Glutamatergic neuron (in vitro differentiated cells): Measurements from ENCODE around the gene METTL27. TPM values are rescaled to one million over a fixed set of nuclear protein-coding genes. Genes with fewer than 3 reads are reported as not detected.

Source experiments
- DNase-seq: peaks from one replicate; pipeline ENCODE4 v3.0.0; 2022
- H3K27ac Mint-ChIP-seq: one replicate; pipeline ENCODE4 v1.8.0; 2020; ENCODE audit warnings: mild to moderate bottlenecking, mixed read lengths, inconsistent platforms; ENCODE audit not compliant: unreplicated experiment
- H3K27me3 Mint-ChIP-seq: one replicate; pipeline ENCODE4 v1.8.0; 2020; ENCODE audit warnings: mild to moderate bottlenecking, moderate library complexity, mixed read lengths, inconsistent platforms; ENCODE audit not compliant: unreplicated experiment
- H3K36me3 Mint-ChIP-seq: one replicate; pipeline ENCODE4 v1.8.0; 2020; ENCODE audit warnings: mild to moderate bottlenecking, mixed read lengths, inconsistent platforms; ENCODE audit not compliant: unreplicated experiment
- H3K4me1 Mint-ChIP-seq: one replicate; pipeline ENCODE4 v1.8.0; 2020; ENCODE audit warnings: mild to moderate bottlenecking, low read depth, mixed read lengths, inconsistent platforms; ENCODE audit not compliant: unreplicated experiment
- H3K4me3 Mint-ChIP-seq: one replicate; pipeline ENCODE4 v1.8.0; 2020; ENCODE audit warnings: mild to moderate bottlenecking, mixed read lengths, inconsistent platforms; ENCODE audit not compliant: unreplicated experiment
- H3K9me3 Mint-ChIP-seq: one replicate; pipeline ENCODE4 v1.8.0; 2020; ENCODE audit warnings: mild to moderate bottlenecking, moderate library complexity, mixed read lengths, inconsistent platforms; ENCODE audit not compliant: unreplicated experiment
- long read RNA-seq: library from polyadenylated mRNA; unstranded; transcript quantifications from one replicate; pipeline ENCODE4 v2.0.0, GENCODE V29; 2020; ENCODE audit not compliant: unreplicated experiment
- total RNA-seq: library from RNA; stranded (reverse); fragmentation: NEBNext Ultra II Directional; extraction: Animal tissue kit (Norgen Biotek cat#: 25700); gene quantifications from one replicate; pipeline ENCODE4 v1.2.1, GENCODE V29; 2021; ENCODE audit not compliant: unreplicated experiment
- TF ChIP-seq, protein P1 (sequence below): fragments of 200-600 bp; sonication (generic); IDR thresholded peaks from one replicate; pipeline ENCODE4 v1.5.0; 2021; ENCODE audit not compliant: partially characterized antibody, unreplicated experiment

METTL27 gene, protein sequence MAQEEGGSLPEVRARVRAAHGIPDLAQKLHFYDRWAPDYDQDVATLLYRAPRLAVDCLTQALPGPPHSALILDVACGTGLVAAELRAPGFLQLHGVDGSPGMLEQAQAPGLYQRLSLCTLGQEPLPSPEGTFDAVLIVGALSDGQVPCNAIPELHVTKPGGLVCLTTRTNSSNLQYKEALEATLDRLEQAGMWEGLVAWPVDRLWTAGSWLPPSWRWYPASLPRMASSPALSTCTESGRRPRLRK
- total RNA-seq, result 2.9 TPM
- long read RNA-seq, partial matches to known transcripts, result 0 of 2 reads
- long read RNA-seq, other reads (novel, unspliced or antisense), result 1 of 2 reads

- Mint-ChIP-seq H3K36me3 (no peaks in the 10 kb centered on the region), H3K4me3 (peak within 1 kb of the TSS; percentile 84), H3K4me1 (no peaks in the 10 kb centered on the region), H3K27ac (peak within 1 kb of the TSS; percentile 82), H3K27me3 (peaks cover 2% of the 10 kb centered on the region), H3K9me3 (peaks cover 5% of the 10 kb centered on the region)
- TF ChIP-seq, protein P1, sequence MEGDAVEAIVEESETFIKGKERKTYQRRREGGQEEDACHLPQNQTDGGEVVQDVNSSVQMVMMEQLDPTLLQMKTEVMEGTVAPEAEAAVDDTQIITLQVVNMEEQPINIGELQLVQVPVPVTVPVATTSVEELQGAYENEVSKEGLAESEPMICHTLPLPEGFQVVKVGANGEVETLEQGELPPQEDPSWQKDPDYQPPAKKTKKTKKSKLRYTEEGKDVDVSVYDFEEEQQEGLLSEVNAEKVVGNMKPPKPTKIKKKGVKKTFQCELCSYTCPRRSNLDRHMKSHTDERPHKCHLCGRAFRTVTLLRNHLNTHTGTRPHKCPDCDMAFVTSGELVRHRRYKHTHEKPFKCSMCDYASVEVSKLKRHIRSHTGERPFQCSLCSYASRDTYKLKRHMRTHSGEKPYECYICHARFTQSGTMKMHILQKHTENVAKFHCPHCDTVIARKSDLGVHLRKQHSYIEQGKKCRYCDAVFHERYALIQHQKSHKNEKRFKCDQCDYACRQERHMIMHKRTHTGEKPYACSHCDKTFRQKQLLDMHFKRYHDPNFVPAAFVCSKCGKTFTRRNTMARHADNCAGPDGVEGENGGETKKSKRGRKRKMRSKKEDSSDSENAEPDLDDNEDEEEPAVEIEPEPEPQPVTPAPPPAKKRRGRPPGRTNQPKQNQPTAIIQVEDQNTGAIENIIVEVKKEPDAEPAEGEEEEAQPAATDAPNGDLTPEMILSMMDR, result no peak
- DNase-seq, result peak; percentile 95
These were observed at the start of gene METTL27 for GRCh38 chr7:73842067-73842976. Gene METTL27, minus strand, starts transcription at chr7:73842516. Its CDS starts 376 bp downstream, at chr7:73842140.

- peaks cover 6% of the 10 kb centered on the region for H3K27me3 Mint-ChIP-seq
- no peak overlapping the region for H3K4me3 Mint-ChIP-seq
- peaks cover 7% of the 10 kb centered on the region for H3K36me3 Mint-ChIP-seq
- DNase-seq, result no peak
- H3K4me1 Mint-ChIP-seq, result no peaks in the 10 kb centered on the region
- TF ChIP-seq, protein P1, result no peak
- H3K9me3 Mint-ChIP-seq, result peaks cover 12% of the 10 kb centered on the region
- H3K27ac Mint-ChIP-seq, result no peak overlapping the region
These were observed 49.0 kb upstream of the METTL27 start for GRCh38 chr7:73891178-73891885.

GRCh38 chr7:73890555-73891147 lies 48.3 kb upstream of the METTL27 start:
- Mint-ChIP-seq H3K36me3 (peaks cover 3% of the 10 kb centered on the region), H3K9me3 (peaks cover 10% of the 10 kb centered on the region), H3K4me3 (no peak overlapping the region), H3K27me3 (peaks cover 6% of the 10 kb centered on the region), H3K4me1 (no peaks in the 10 kb centered on the region), H3K27ac (no peak overlapping the region)
- TF ChIP-seq, protein P1, result no peak
- DNase-seq, result no peak

GRCh38 chr7:73888959-73889358 lies 46.6 kb upstream of the METTL27 start:
- Mint-ChIP-seq H3K4me3 (no peak overlapping the region), H3K9me3 (peaks cover 8% of the 10 kb centered on the region), H3K27me3 (peaks cover 6% of the 10 kb centered on the region), H3K4me1 (no peaks in the 10 kb centered on the region), H3K27ac (no peak overlapping the region), H3K36me3 (no peaks in the 10 kb centered on the region)
- DNase-seq, result no peak
- TF ChIP-seq, protein P1, result no peak
